GM21360 (cell line): Measurements from ENCODE around the gene TTL.
"Not testable (repeated sequence)": the region's sequence is repeated elsewhere in the genome, so short reads cannot be mapped to it uniquely, and the experiment has no call there.

Experiments used
- ATAC-seq: cut with Tn5 transposase; IDR thresholded peaks from one replicate; pipeline ENCODE4 v1.9.1; 2021; ENCODE audit warnings: mild to moderate bottlenecking, moderate library complexity; ENCODE audit not compliant: unreplicated experiment

Gene TTL

DNA sequence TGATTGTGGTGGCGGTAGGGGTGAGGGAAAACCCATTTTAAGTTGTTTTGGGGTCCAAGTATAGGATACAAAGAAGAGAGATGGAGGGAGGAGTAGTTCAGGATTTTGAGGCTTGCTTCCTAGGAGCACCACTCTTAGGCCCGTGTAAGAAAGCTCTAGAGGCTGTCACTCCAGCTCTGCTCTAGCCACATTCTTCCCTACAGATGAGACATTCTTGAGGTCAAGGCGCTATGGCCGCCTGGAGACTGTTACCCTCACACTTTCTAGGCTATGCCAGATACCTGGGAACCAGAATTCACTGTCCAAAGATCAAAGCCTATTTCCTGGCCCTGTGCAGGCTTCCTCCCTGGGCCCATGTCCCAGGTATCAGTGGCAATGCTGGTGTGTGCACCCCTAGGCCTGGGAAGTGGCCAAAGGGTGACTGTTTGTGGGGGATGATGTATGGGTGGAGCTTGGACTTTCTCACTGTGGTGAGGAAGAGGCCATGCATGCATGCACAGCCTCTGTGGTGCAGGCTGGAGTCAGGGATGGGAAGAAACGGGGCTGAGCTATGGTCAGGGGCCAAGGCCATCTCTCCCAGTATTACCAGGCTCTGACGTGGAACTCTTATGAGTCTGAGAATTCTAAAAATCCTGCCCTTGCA is 7.0 kb upstream of the TTL start:
- no peak for ATAC-seq

DNA sequence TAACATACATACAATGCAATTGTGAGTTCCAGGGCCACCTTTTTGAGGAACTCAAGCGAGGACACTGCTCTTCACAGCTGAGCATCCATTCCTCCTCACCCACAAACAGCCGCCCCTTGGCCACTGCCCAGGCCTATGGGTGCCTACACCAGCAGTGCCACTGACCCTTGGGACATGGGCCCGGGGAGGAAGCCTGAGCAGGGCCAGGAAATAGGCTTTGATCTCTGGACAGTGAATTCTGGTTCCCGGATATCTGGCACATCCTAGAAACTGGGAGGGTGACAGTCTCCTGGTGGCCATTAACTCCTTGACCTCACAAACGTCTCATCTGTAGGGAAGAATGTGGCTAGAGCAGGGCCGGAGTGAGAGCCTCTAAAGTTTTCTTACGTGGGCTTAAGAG is 5.5 kb upstream of the TTL start:
- no peak for ATAC-seq

DNA sequence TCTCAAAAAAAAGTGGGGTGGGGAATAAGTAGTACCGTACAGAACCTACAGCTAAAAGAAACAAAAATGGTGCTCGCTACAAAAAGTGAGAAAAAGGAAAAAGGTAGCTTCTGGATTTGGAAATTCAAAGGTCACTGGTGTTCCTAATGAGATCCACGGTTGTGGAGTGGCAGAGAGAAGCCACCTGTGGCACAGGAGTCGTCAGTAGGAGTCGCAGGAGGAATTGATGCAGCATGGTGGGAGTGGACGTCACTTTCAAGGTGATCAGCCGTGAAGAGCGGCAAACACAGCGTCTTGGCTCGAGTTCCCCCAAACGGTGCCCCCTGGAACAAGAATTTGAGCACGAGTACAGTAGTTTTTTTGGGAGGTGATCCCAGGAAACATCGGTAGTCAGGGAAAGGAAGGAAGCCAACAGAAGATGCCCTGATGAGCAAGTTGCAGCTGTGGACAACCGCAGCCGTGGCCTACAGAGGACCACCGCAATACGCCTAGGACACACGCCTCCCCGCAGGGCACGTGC is 1.4 kb upstream of the TTL start:
- ATAC-seq: no peak

DNA sequence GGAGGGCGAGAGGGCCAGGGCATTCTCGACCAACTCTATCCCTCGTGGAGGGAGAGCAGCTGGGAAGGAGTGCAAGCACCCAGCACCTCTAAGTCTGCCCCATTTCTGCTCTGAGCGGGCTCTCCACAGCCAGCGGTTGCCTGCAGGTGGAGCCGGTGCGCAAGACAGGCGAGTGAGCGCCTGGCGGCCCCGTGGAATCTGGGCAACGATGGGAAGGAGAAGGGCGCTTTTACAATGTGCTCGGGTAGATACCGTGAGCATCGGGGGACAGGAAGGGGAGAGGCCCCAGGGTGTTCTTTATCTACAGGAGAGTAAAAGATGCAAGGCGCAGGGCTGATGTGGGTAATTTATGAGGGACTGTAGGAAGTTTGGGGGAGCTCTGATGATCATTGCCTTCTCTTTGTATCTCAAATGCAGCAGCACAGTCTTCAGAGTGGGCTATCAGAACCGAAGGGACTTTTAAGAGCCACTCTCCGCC is 867 bp upstream of the TTL start:
- peak; percentile 46 for ATAC-seq

DNA sequence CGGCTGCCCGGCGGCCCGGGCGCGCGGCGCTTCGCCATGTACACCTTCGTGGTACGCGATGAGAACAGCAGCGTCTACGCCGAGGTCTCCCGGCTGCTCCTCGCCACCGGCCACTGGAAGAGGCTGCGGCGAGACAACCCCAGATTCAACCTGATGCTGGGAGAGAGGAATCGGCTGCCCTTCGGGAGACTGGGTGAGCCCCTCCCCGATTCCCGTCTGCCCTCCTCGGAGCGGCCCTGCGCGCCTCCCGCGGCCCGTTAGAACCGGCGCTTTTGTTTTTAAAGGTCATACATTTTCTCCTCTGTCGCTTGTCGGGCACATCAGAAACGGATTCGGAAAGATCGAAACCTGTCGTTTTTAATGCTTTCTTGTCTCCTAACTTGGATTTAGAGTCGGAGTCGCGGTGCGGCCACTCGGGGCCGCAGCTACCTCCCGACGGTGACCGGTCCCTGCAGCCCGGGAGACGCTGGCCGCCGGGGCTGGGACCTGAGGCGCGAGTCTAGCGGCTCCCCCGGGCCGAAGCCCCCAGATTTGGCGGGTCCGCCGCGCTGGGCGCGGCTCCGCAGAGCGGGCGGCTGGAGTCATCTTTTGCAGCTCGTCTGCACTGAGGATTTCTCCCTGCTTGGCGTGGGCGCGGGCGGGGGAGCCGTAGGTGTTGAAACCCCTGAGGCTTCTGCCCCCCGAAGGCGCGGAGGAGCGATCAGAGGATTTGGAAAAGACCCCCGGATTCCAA is 519 bp downstream of the TTL start:
- ATAC-seq: peak; percentile 19

DNA sequence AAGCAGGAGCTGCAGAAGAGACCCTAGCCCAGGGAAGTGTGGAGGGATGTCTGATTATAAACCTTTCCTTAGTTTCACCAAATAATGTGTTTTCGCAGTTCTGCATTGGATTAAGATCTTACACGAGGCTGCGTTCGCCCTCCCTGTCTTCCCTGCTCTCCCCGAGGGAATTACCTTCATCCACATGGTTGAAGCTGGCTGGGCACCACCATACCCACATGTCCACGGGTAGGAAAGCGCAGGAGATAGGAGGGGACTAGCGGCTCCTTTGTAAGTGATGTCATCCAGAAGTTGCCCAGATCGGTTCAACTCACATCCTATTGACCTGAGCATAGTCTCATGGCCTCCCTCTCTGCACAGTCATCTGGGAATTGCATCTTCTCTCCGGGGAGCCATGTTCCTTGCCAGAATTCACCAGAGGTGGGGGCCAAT is 1.1 kb downstream of the TTL start:
- no peak for ATAC-seq

DNA sequence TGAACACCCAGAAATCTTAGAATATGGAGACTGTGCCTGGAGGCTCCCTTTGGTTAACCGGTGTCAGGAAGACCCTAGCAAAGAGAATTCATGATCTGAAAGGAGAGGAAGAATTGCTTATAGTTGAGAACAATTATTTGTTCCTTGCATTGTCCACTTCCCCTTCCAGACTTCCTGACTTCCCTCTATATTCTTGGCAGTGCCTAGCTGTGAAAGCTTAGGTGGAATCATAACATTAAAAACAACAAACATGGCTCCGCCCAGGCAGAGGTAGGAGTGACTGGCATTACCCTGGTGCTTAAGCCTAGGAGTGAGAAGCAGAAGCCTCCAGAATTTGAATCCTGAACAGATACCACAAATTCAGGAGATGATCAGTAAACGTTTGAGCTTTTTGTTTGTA is 1.9 kb downstream of the TTL start:
- ATAC-seq: no peak

DNA sequence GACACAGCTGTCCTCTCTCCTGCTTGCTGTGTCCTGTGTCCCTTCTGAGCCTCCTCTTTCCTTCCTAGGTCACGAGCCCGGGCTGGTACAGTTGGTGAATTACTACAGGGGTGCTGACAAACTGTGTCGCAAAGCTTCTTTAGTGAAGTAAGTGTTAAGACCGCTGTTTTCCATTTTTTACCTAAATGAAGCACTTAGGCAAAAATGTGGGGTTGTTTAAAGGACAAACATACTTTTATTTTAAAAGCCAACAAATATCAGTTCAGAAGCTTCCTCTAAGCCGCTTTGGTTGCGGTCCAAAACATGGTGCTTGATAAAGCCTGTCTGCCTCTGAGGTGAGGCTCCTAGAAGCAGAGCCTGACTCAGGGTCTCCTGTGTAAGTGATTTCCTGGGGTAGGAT is 3.9 kb downstream of the TTL start:
- ATAC-seq: no peak

DNA sequence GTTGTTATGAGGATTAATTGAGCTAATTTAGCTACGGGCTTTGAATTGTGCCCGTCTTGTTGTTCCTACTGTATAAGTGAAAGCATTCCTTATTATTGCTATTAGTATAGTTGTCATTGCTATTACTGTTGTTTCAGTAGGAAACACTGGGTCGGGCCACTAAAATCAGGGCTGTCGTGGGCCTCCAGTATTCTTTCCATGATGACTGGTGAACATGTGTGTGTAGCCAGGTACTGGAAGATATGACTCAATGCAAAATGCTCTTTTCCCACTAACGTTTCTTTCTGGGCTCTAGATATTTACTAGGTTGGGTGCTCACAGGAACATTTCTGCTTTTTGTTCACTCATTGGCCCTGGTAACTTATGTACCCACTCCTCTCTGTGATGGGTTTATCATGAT is 4.9 kb downstream of the TTL start:
- no peak for ATAC-seq

DNA sequence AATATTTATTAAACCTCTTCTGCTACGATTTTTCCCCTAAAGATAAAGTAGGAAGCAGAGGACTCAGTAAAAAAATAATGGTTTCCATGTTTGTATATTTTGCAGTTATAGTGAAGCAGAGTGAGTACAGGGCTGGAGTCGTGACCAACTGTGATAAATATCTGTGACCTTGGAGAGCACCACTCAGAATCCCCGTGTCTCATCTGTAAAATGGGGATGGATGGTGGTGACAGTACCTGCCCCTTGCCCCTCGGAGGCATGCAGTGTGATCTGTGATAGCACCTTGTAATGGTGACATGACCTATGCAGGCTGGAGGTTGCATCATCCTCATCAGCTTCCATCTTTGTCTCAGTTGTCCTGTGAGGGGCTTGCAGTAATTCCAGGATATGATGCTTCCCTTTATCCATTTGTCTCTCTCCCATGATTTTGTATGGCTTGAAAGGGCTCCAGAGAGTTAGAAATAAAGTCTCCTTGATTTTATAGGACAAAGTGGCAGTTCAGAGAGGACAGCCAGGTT is 5.5 kb downstream of the TTL start:
- ATAC-seq: no peak

DNA sequence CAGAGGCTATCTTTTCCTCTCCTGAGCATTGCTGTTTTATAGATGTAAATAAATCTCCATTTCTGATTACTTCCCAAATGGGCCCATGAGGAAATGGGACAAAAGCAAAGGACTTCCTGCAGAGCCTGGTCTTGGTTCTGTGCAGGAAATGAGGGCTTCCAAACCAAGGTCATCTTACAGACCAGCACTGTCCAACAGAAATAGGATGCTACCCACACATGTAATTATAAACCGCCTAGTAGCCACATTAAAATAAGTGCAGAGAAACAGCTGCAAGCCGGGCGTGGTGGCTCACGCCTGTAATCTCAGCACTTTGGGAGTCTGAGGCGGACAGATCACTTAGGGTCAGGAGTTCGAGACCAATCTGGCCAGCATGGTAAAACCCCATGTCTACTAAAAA is 6.2 kb downstream of the TTL start:
- no peak for ATAC-seq

DNA sequence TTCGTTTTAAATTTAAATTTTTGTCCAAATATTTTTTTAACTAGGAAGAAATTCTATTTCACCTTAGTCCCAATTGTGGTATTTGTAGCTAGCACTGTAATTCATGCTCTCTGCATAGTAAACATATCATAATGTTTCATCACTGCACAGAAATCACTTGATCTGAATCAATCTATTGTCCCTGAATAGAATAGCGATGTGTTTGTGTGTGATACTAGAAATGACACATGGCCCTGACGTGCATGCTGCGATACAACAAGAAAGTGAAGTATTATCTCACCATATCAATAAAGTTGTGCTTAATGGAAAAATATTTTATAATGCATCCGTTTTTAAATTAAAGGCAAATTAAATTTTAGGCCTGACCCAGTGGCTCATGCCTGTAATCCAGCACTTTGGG is 10.0 kb downstream of the TTL start:
- ATAC-seq: no peak

DNA sequence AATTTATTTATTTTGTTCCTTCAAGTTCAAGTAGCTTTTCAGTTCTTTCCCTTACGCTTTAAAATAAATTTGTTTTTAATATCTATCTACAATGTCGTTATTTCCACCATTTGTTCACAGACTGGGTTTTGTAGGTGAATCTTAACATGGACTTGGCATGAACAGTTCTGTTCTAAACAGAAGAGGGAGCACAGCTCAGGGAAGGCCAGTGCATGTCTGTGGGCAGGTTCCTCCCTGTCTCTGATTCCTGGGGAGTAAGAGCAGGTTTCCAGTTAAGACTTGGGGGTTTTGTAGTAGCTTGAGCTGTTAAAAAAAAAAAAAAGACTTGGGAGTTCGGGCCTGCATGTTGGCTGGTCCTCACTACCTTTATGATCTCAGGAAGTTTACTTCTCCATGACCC is 11.1 kb downstream of the TTL start:
- ATAC-seq: no peak

DNA sequence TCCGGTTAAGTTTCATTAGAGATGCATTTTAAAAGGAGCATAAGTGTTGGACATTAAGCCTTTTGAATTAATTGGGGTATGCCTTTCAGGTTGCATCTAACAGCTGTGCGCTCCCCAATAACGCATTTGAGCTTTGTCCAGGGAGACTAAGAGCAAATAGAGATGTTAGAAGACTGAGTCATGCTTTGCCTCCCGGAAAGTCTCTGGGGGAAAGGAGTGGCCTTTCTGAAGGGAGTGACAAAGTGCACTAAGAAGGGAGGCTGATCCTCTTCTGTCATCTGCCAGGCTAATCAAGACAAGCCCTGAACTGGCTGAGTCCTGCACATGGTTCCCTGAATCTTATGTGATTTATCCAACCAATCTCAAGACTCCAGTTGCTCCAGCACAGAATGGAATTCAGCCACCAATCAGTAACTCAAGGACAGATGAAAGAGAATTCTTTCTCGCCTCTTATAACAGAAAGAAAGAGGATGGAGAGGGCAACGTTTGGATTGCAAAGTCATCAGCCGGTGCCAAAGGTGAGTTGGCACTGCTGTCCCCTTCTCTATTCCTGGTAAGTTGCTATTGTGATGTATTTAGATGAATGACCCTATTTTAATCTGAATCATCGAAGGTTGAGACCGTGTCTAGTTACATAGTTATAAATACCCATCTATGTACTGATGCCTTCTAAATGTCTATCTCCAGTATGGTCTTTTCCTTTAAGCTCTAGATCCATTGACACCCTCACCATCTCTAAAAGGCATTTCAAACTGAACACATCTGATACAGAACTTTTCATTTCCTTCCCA is 12.1 kb downstream of the TTL start:
- no peak for ATAC-seq

DNA sequence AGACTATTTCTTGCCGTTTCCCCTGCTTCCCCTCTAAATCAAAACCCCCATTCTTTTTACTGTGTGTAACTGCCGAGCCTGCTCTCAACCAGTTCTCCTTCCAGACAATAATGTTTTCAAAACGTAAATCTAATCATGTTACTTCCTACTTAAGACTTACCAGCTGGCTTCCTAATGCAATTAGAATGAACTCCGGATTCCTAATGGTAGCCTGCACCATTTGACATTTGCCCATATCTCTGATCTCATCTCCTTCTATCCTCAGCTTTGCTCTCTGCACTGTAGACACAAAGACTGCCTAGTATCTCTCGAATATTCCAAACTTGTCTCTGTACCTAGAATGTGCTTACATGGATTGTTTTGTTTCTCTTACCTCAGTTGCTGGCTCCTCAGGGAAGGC is 12.9 kb downstream of the TTL start:
- ATAC-seq: no peak

DNA sequence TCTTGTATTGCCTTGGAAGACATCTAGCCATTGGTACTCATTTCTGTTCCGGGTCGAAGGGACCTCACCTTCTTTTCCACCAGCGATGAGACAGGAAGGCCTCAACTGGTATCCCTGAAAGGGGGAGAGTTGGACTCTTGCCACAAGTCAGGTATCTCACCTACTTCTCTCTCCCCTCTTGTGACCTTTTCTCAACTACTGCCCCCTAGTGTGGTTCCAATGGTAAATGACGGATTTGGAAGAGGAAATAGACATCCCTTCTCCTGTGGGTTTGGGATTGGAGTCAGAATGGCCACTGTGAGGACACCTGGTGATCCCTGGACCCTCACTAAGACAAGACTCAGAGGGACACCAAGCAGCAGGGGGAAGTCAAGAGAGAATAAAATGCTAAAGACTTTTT is 13.9 kb downstream of the TTL start:
- ATAC-seq: not testable (repeated sequence)

DNA sequence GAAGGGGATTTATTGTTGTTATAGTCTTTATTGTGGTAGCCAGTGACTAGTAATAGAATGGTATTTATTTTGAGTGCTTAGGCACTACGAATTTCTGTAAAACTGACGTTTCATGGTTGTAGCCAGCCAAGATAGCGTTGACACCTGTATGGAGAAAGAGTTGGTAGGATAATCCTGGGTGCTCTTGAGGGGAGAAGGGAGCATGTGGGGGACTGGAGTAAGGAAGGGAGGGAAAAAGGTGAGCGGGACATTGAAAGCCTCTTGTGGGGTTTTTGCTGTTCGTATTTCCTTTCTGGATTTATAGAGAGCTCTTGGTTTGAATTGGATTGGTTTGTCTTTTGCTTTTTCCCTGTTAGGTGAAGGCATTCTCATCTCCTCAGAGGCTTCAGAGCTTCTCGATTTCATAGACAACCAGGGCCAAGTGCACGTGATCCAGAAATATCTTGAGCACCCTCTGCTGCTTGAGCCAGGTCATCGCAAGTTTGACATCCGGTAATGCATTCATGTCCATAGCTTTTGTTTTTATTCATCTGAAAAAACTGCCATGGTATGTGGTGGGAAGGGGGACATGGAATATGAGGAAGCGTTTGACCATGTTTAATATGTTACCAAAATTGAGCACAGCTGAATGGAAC is 19.0 kb downstream of the TTL start:
- ATAC-seq: not testable (repeated sequence)

DNA sequence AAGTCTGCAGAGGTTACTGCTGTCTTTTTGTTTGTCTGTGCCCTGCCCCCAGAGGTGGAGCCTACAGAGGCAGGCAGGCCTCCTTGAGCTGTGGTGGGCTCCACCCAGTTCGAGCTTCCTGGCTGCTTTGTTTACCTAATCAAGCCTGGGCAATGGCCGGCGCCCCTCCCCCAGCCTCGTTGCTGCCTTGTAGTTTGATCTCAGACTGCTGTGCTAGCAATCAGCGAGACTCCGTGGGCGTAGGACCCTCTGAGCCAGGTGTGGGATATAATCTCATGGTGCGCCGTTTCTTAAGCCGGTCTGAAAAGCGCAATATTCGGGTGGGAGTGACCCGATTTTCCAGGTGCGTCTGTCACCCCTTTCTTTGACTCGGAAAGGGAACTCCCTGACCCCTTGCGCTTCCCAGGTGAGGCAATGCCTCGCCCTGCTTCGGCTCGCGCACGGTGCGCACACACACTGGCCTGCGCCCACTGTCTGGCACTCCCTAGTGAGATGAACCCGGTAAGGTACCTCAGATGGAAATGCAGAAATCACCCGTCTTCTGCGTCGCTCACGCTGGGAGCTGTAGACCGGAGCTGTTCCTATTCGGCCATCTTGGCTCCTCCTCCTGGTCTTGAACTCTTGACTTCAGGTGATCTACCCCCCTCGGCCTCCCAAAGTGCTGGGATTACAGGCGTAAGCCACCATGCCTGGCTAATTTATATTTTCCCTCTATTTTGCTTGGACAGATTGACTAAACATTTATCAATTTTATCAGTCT is 27.5 kb downstream of the TTL start:
- not testable (repeated sequence) for ATAC-seq

DNA sequence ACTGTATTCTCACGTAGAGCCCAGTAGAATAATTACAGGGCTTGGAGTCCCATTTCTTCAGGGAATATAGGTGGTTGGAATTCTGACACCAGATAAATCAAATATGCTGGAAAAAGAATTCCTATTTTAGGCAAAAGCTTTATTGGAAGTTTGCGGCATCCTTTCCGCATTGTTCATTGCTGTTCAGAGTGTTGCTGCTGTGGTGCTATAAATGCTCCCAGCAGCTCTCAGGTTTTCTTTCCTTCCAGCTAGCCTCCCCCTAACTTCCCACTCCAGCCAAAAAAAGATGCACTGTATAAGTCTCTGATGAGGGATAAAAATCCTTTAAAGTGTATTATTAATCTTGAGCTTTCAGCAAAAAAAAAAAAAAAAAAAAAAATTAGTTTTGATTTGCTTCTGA is 34.8 kb downstream of the TTL start:
- no peak for ATAC-seq

DNA sequence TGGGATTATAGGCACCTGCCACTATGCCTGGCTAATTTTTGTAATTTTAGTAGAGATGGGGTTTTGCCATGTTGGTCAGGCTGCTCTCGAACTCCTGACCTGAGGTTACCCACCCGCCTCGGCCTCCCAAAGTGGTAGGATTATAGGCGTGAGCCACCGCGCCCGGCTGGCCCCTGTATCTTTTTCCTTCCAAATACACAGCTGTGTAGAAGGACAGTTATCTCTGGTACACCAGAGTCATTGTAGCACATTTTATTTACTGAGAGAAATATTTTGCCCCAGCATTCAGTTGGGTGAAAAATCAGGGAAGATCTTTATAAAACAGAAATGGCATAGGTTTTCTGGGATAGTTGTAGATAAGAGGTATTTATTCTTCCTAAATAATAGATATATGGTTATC is 36.9 kb downstream of the TTL start:
- ATAC-seq: no peak
